Mesenchymal stem cell (in vitro differentiated cells and primary cell): ENCODE results near the gene BMERB1.

Experiments used
- DNase-seq: peaks from one replicate; pipeline ENCODE4 v3.0.0-alpha.2; 2013
- H2AFZ ChIP-seq: one replicate; pipeline ENCODE4 v1.6.1; 2013; ENCODE audit warnings: low read depth, mild to moderate bottlenecking, control low read depth, inconsistent platforms, low read length, moderate library complexity
- H2AK5ac ChIP-seq: 2 replicates; pipeline ENCODE4 v1.6.1; 2013; ENCODE audit warnings: low read length, moderate library complexity, mild to moderate bottlenecking, inconsistent platforms; ENCODE audit not compliant: severe bottlenecking
- H2BK120ac ChIP-seq: one replicate; pipeline ENCODE4 v1.6.1; 2013; ENCODE audit warnings: low read depth, mild to moderate bottlenecking, inconsistent platforms, low read length, moderate library complexity
- H2BK12ac ChIP-seq, 2 experiments: one replicate each; pipeline ENCODE4 v1.6.1; 2013; ENCODE audit warnings: inconsistent platforms in 2 of 2, low read length in 2 of 2, mild to moderate bottlenecking in 2 of 2, moderate library complexity in 2 of 2, control low read depth in 1 of 2
- H2BK15ac ChIP-seq: one replicate; pipeline ENCODE4 v1.6.1; 2013; ENCODE audit warnings: mild to moderate bottlenecking, low read depth, inconsistent platforms; ENCODE audit not compliant: poor library complexity, severe bottlenecking
- H2BK5ac ChIP-seq: 2 replicates; pipeline ENCODE4 v1.6.1; 2013; ENCODE audit warnings: low read depth, mild to moderate bottlenecking, low read length, control low read depth, inconsistent platforms; ENCODE audit not compliant: poor library complexity, severe bottlenecking
- H3K14ac ChIP-seq, 2 experiments: one replicate each; pipeline ENCODE4 v1.6.1; 2013; ENCODE audit warnings: inconsistent platforms in 2 of 2, low read length in 2 of 2, control low read depth in 1 of 2, mild to moderate bottlenecking in 1 of 2, moderate library complexity in 1 of 2
- H3K18ac ChIP-seq, 2 experiments: one replicate each; pipeline ENCODE4 v1.6.1; 2013; ENCODE audit warnings: inconsistent platforms in 2 of 2, low read length in 2 of 2, control low read depth in 1 of 2, low read depth in 1 of 2, mild to moderate bottlenecking in 1 of 2
- H3K23ac ChIP-seq, 2 experiments: one replicate each; pipeline ENCODE4 v1.6.1; 2013; ENCODE audit warnings: inconsistent platforms in 2 of 2, low read length in 2 of 2, mild to moderate bottlenecking in 2 of 2, moderate library complexity in 2 of 2, control low read depth in 1 of 2
- H3K27ac ChIP-seq: 2 replicates; pipeline ENCODE4 v1.5.1; 2013; ENCODE audit warnings: mild to moderate bottlenecking, moderate library complexity, low read length, control low read depth, inconsistent platforms; ENCODE audit not compliant: poor library complexity, severe bottlenecking
- H3K27me3 ChIP-seq, 2 experiments: 2 replicates each; pipeline versions ENCODE4 v1.6.1 to v1.7.0; 2013; ENCODE audit warnings: low read length in 2 of 2, mild to moderate bottlenecking in 2 of 2, moderate library complexity in 2 of 2, control low read depth in 1 of 2, inconsistent platforms in 1 of 2; ENCODE audit not compliant: control insufficient read depth in 1 of 2, insufficient read depth in 1 of 2
- H3K36me3 ChIP-seq, 2 experiments: 2 replicates each; pipeline versions ENCODE4 v1.6.1 to v1.7.0; 2013; ENCODE audit warnings: low read length in 2 of 2, control low read depth in 1 of 2, inconsistent platforms in 1 of 2, low read depth in 1 of 2, mild to moderate bottlenecking in 1 of 2; ENCODE audit not compliant: insufficient read depth in 2 of 2, control insufficient read depth in 1 of 2
- H3K4ac ChIP-seq, 2 experiments: one replicate each; pipeline ENCODE4 v1.6.1; 2013; ENCODE audit warnings: inconsistent platforms in 2 of 2, low read length in 2 of 2, mild to moderate bottlenecking in 2 of 2, moderate library complexity in 2 of 2, control low read depth in 1 of 2, low read depth in 1 of 2
- H3K4me1 ChIP-seq: 2 replicates; pipeline ENCODE4 v1.6.1; 2013; ENCODE audit warnings: low read depth, low read length, control low read depth; ENCODE audit not compliant: control insufficient read depth, insufficient read depth
- H3K4me2 ChIP-seq: 2 replicates; pipeline ENCODE4 v1.6.1; 2013; ENCODE audit warnings: low read length, mild to moderate bottlenecking, inconsistent platforms; ENCODE audit not compliant: poor library complexity, severe bottlenecking
- H3K4me3 ChIP-seq, 2 experiments: 2 replicates each; pipeline versions ENCODE4 v1.5.1 to v1.7.0; 2013; ENCODE audit warnings: low read length in 2 of 2, mild to moderate bottlenecking in 2 of 2, control low read depth in 1 of 2, low read depth in 1 of 2; ENCODE audit not compliant: insufficient read depth in 1 of 2
- H3K79me1 ChIP-seq: replicated peaks from 2 replicates; pipeline ENCODE4 v1.6.1; 2013; ENCODE audit warnings: mild to moderate bottlenecking, control low read depth, low read length, inconsistent platforms; ENCODE audit not compliant: poor library complexity, severe bottlenecking
- H3K9ac ChIP-seq: 2 replicates; pipeline ENCODE4 v1.7.0; 2013; ENCODE audit warnings: mild to moderate bottlenecking, low read length, moderate library complexity
- H3K9me3 ChIP-seq: 2 replicates; pipeline ENCODE4 v1.7.0; 2013; ENCODE audit warnings: mild to moderate bottlenecking, low read length; ENCODE audit not compliant: control insufficient read depth
- H4K8ac ChIP-seq: one replicate; pipeline ENCODE4 v1.6.1; 2013; ENCODE audit warnings: inconsistent platforms, mild to moderate bottlenecking, low read length, moderate library complexity
- H4K91ac ChIP-seq: one replicate; pipeline ENCODE4 v1.6.1; 2013; ENCODE audit warnings: mild to moderate bottlenecking, low read length, inconsistent platforms
- WGBS: methylation state at CpG from one replicate; pipeline ENCODE4 v1.1.7; 2013; ENCODE audit warnings: mixed read lengths; 5-methylcytosine and 5-hydroxymethylcytosine counted together

Gene BMERB1

GRCh38 chr16:15604460-15605440 is 170.4 kb downstream of the BMERB1 start:
- Histone ChIP-seq H2AFZ (no peak overlapping the region), H3K23ac (no peak overlapping the region), H2BK12ac (no peak overlapping the region), H3K27me3 (no peaks in the 10 kb centered on the region), H3K14ac (no peak overlapping the region), H3K27ac (no peak overlapping the region), H2BK120ac (no peak overlapping the region), H3K18ac (no peak overlapping the region), H2BK15ac (no peak overlapping the region), H2AK5ac (no peak overlapping the region), H3K4me3 (no peak overlapping the region), H3K4me1 (peaks cover 12% of the 10 kb centered on the region), H4K8ac (no peak overlapping the region), H3K79me1 (peaks cover 19% of the 10 kb centered on the region), H3K9ac (no peak overlapping the region), H3K4ac (no peak overlapping the region), H3K36me3 (peaks cover 59 to 96% of the 10 kb centered on the region in 2 experiments), H4K91ac (no peak overlapping the region), H3K9me3 (no peaks in the 10 kb centered on the region), H3K4me2 (no peak overlapping the region), H2BK5ac (no peak overlapping the region)
- over 99% methylated on average over 12 of the region's 14 CpGs for WGBS
- no peak for DNase-seq

GRCh38 chr16:15605839-15606517 is 171.6 kb downstream of the BMERB1 start:
- Histone ChIP-seq H4K8ac (no peak overlapping the region), H3K18ac (no peak overlapping the region), H3K14ac (no peak overlapping the region), H4K91ac (no peak overlapping the region), H3K9ac (no peak overlapping the region), H3K4me1 (peaks cover 9% of the 10 kb centered on the region), H3K27ac (no peak overlapping the region), H3K36me3 (peaks cover 61 to 95% of the 10 kb centered on the region in 2 experiments), H2BK5ac (no peak overlapping the region), H3K79me1 (peaks cover 19% of the 10 kb centered on the region), H3K23ac (no peak overlapping the region), H2BK12ac (no peak overlapping the region), H2BK120ac (no peak overlapping the region), H3K4me2 (no peak overlapping the region), H2AFZ (no peak overlapping the region), H2BK15ac (no peak overlapping the region), H3K4ac (no peak overlapping the region), H3K9me3 (no peaks in the 10 kb centered on the region), H3K27me3 (no peaks in the 10 kb centered on the region), H3K4me3 (no peak overlapping the region), H2AK5ac (no peak overlapping the region)
- no peak for DNase-seq
- 95% methylated on average over 13 of the region's 13 CpGs for WGBS

- Histone ChIP-seq H3K18ac (peak overlapping the region in 1 of 2 experiments; percentile 79), H3K9ac (no peak overlapping the region), H2BK5ac (no peak overlapping the region), H2BK120ac (no peak overlapping the region), H3K4me2 (no peak overlapping the region), H3K4ac (no peak overlapping the region), H3K4me3 (no peak overlapping the region), H3K79me1 (peaks cover 18% of the 10 kb centered on the region), H3K27me3 (no peaks in the 10 kb centered on the region), H2BK12ac (peak overlapping the region in 1 of 2 experiments; percentile 7), H3K14ac (no peak overlapping the region), H2AK5ac (no peak overlapping the region), H3K36me3 (peaks cover 54 to 94% of the 10 kb centered on the region in 2 experiments), H3K23ac (no peak overlapping the region), H4K91ac (no peak overlapping the region), H3K4me1 (peaks cover 5% of the 10 kb centered on the region), H3K9me3 (no peaks in the 10 kb centered on the region), H3K27ac (no peak overlapping the region), H4K8ac (no peak overlapping the region), H2BK15ac (no peak overlapping the region), H2AFZ (no peak overlapping the region)
- WGBS = 97% methylated on average over 5 of the region's 5 CpGs
- no peak for DNase-seq
These were observed 172.3 kb downstream of the BMERB1 start for GRCh38 chr16:15606518-15607220.
